ENCODE measurements around the gene EPHA2.

EPHA2 gene

GRCh38 chr1:16143566-16144324 lies 12.1 kb downstream of the EPHA2 start:
- no peak for DNase-seq
- intact Hi-C loops (cut with DNase I), result no loop called here

GRCh38 chr1:16143005-16143565 lies 12.8 kb downstream of the EPHA2 start:
- intact Hi-C loops (cut with DNase I), result no loop called here
- DNase-seq, result no peak

DNA sequence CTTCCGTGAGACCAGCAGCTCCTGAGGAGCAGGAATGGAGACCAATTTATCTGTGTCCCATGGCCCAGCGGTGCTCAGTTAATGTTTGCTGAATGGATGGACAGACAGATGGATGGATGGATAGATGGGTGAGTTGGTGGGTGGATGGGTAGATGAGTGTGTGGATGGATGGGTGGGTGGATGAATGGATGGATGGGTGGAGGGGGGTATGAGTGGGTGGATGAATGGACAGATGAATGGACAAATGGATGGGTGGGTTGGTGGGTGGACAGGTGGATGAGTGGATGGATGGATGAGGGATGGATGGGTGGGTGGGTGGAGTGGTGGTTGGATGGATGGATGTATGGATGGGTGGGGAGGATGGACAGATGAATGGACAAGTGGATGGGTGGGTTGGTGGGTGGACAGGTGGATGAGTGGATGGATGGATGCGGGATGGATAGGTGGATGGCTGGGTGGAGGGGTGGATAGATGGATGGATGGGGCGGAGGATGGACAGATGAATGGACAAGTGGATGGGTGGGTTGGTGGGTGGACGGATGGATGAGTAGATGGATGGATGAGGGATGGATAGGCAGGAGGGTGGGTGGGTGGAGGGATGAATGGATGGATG lies 13.4 kb downstream of the EPHA2 start:
- intact Hi-C loops (cut with DNase I), result no loop called here
- no peak for DNase-seq

GRCh38 chr1:16141573-16142336 lies 14.1 kb downstream of the EPHA2 start:
- DNase-seq, result peak in 2 of 42 donors; percentile 16 to 48
- intact Hi-C loops (cut with DNase I), result no loop called here

DNA sequence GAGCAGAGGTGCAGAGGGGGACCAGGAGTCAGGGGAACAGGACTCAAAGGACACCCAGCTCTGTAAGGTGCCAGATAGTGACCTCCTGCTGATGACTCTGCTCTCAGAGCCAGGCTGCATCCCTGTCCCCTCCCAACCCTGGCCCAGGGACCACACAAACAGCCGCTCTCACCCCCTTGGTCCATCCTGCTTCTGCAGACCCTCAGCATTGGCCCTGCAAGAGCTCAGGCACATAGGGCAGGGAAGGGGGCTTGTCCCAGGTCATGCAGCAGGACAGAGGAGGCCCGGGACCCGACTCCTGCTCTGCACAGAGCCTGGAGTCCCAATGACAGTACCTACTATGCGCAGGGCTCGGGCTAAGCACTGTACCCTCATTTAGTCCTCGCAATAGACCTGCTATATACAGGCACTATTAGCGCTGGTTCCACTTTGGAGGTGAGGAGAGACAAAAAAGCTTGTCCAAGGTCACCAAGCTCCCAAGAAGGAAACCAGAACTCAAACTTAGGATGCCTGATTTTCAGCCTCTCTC lies 15.7 kb downstream of the EPHA2 start:
- intact Hi-C loops (cut with DNase I), result no loop called here
- no peak for DNase-seq

GRCh38 chr1:16139473-16139962 lies 16.4 kb downstream of the EPHA2 start:
- DNase-seq, result no peak
- intact Hi-C loops (cut with DNase I), result no loop called here

DNA sequence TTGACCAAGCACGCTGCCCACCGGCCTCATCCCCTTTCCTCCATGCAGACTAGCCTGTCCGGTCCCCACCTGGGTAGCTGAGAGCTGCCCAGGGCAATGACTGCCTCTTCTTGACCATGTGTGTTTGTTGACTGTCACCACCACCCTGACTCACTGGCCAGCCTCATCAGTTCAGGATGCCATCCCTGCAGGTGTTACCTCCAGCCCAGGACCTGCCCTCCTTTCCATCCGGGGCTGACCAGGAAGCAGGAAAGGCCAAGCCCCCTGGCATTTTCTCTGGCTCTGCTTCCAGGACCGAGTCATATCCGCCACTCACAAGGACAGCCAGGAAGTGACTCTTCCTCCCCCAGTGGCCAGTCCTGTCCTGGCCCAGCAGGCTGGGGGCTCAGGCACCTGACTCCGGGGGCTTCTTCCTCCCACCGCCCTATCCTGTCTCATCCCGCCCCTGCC lies 17.1 kb downstream of the EPHA2 start:
- intact Hi-C loops (cut with DNase I), result no loop called here

DNA sequence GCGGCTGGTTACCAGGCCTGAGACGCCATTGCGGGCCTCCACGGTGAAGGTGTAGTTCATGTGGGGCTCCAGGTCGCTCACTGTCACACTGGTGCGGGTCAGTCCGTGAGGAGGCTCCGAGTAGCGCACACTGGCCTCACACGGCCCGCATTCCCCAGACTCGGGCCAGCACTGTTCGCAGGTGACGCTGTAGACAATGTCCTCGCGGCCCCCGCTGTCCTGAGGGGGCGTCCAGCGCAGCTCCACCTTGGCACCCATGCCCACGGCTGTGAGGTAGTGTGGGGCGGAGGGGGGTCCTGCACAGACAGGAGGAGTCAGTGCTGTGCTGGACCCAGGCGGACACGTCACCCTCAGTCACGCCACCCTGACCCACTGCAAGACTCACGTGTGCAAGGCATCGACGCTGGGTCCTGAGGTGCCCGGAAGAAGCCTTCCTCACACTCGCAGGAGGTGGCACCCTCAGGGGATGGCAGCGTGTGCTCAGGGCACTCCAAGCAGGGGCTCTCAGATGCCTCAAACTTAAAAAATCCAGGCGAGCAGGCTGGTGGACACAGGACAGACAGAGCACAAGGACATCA lies 17.9 kb downstream of the EPHA2 start:
- intact Hi-C loops (cut with DNase I), result no loop called here
- DNase-seq, result no peak

More for the DNA sequence above, 17.1 kb downstream of the EPHA2 start:
- no peak for DNase-seq

GRCh38 chr1:16135501-16135900 lies 20.4 kb downstream of the EPHA2 start:
- no peak for DNase-seq
- intact Hi-C loops (cut with DNase I), result no loop called here

- DNase-seq, result no peak
- intact Hi-C loops (cut with DNase I), result no loop called here
Observed at GRCh38 chr1:16134906-16135305, 21.0 kb downstream of the EPHA2 start.

DNA sequence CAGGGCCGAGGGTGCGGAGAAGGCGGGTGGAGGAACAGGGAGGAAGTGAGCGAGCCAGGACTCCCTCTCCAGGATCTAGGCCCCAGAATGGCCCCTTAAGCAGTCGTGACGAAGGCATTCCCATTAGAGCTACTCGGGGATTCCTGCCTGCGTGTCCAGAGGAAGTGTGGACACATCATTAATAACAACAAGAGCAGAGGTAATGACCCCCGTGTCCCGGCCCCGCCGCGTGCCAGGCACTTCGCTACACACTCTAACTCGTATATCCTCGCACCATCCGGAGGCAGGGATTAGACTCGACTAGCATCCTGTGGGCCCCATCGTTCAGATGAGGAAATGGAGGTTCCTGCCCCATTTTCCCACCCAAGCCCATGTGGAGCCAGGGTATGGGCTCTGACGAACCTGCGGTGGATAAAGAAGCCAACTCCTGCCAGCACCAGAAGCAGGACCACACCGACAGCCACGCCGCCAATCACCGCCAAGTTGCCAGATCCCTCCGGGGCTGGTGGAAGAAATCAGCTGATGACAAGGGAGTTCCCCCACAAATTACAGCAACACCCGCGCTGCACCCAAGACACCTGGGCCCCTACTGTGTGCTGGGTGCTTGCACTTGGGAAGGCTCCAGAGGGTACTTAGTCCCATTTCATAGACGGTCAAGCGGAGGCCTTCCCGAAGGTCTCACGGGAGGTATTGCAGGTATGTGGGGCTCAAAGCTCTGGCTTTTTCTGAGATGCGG lies 21.6 kb downstream of the EPHA2 start:
- no peak for DNase-seq

GRCh38 chr1:16133007-16133961 lies 22.6 kb downstream of the EPHA2 start:
- DNase-seq, result no peak
- intact Hi-C loops (cut with DNase I), result no loop called here

More for the DNA sequence above, 21.6 kb downstream of the EPHA2 start:
- intact Hi-C loops (cut with DNase I), result no loop called here

GRCh38 chr1:16132325-16132785 lies 23.5 kb downstream of the EPHA2 start:
- DNase-seq, result no peak
- intact Hi-C loops (cut with DNase I), result no loop called here

GRCh38 chr1:16131636-16132324 lies 24.1 kb downstream of the EPHA2 start:
- no peak for DNase-seq
- intact Hi-C loops (cut with DNase I), result no loop called here

DNA sequence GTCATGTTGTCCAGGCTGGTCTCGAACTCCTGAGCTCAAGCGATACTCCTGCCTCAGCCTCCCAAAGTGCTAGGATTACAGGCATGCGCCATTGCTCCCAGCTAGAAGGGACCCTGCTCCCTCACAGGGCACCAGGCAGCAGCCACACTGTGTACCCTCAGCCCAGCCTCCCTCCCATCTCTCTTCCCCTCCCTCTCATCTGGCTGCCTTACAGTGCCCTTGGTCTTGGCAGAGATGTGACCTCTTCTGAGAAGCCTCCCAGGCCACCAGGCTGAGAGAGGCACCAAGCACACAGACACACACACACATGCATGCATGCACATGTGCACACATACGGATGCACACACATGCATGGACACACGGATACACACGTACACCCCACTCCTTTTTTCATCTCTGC lies 25.0 kb downstream of the EPHA2 start:
- no peak for DNase-seq
- intact Hi-C loops (cut with DNase I), result no loop called here

GRCh38 chr1:16129921-16130543 lies 25.8 kb downstream of the EPHA2 start:
- no peak for DNase-seq
- intact Hi-C loops (cut with DNase I), result no loop called here
